ENCODE data around the gene OPN1LW.

The OPN1LW gene

DNA sequence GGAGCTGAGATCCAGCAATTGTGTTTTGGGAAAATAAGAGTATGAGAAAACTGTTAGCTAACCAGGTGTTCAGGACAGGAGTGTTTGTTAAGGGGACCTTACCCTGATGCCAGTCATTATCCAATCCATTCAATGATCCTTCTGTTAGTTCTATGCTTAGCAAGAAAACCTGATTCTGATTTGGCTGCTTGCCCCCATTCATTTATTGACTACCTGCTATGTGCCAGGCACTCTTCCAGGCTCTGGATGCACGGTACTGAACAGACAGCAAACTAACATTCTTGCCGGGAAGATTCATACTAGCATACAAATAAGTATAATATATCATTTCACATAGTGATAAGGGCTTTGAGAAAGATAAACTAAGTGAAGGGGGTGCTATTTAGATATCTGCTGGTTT, 45.5 kb upstream of the OPN1LW start:
- TF ChIP-seq SIN3A (IDR thresholded peaks at IDR 0.05; ENCODE audit: borderline replicate concordance, insufficient read depth, low read length) (no peak), POLR2AphosphoS5 (IDR thresholded peaks at IDR 0.05; ENCODE audit: low read depth, low read length) (no peak), FOXP2 (optimal IDR thresholded peaks at IDR 0.05; ENCODE audit: borderline replicate concordance, extremely low read depth, extremely low read length, insufficient read depth) (no peak), TAF1 (IDR thresholded peaks at IDR 0.05; ENCODE audit: borderline replicate concordance, insufficient read depth, low read length) (no peak)
- TF ChIP-seq, protein P1, sequence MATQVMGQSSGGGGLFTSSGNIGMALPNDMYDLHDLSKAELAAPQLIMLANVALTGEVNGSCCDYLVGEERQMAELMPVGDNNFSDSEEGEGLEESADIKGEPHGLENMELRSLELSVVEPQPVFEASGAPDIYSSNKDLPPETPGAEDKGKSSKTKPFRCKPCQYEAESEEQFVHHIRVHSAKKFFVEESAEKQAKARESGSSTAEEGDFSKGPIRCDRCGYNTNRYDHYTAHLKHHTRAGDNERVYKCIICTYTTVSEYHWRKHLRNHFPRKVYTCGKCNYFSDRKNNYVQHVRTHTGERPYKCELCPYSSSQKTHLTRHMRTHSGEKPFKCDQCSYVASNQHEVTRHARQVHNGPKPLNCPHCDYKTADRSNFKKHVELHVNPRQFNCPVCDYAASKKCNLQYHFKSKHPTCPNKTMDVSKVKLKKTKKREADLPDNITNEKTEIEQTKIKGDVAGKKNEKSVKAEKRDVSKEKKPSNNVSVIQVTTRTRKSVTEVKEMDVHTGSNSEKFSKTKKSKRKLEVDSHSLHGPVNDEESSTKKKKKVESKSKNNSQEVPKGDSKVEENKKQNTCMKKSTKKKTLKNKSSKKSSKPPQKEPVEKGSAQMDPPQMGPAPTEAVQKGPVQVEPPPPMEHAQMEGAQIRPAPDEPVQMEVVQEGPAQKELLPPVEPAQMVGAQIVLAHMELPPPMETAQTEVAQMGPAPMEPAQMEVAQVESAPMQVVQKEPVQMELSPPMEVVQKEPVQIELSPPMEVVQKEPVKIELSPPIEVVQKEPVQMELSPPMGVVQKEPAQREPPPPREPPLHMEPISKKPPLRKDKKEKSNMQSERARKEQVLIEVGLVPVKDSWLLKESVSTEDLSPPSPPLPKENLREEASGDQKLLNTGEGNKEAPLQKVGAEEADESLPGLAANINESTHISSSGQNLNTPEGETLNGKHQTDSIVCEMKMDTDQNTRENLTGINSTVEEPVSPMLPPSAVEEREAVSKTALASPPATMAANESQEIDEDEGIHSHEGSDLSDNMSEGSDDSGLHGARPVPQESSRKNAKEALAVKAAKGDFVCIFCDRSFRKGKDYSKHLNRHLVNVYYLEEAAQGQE (IDR thresholded peaks at IDR 0.05; ENCODE audit: insufficient read depth in 1 of 2, low read depth in 2 of 2, low read length in 2 of 2) = no peak

DNA sequence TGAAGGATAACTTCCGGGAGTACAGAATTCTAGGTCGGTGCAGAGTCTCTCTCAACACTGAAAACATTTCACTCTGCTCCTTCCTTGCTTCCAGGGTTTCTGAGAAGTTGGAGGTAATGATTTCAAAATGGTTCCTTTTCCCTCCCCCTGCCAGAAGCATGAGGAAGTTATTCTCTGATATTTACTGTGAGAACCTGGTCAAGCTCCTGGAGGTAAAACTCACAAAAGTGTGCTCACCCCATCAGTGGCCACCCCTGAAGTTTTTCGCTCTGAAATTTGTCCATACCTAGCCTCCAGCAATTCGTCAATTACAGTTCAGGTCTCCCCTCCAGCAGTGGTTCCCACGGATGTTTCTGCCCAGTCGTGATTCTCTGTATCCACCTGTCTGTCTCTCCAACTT, 30.3 kb upstream of the OPN1LW start:
- no peak for TF ChIP-seq SIN3A (IDR thresholded peaks at IDR 0.05; ENCODE audit: borderline replicate concordance, insufficient read depth, low read length)
- TF ChIP-seq, protein P1 (IDR thresholded peaks at IDR 0.05; ENCODE audit: insufficient read depth in 1 of 2, low read depth in 2 of 2, low read length in 2 of 2) = no peak
- no peak for TF ChIP-seq TAF1 (IDR thresholded peaks at IDR 0.05; ENCODE audit: borderline replicate concordance, insufficient read depth, low read length)
- no peak for TF ChIP-seq FOXP2 (optimal IDR thresholded peaks at IDR 0.05; ENCODE audit: borderline replicate concordance, extremely low read depth, extremely low read length, insufficient read depth)
- TF ChIP-seq POLR2AphosphoS5 (IDR thresholded peaks at IDR 0.05; ENCODE audit: low read depth, low read length) = no peak

DNA sequence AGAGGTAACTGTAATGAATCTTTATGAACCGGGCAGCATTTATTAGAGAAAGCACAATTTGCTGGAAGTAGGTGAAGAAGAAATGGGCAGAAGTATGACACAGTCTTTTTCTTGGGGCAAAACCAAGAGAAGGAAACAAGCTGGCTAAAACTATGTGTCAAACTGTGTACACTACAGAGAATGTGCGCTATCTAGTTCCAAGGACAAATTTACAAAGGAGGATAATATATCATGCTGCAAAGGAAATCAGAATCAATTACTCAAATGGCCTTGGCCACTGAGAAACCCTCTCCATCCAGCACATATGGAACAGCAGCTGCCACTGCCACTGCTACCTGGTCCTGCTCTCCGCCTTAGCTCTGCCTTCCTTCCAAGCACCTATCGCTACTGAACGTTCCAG, 29.4 kb upstream of the OPN1LW start:
- no peak for TF ChIP-seq FOXP2 (optimal IDR thresholded peaks at IDR 0.05; ENCODE audit: borderline replicate concordance, extremely low read depth, extremely low read length, insufficient read depth)
- TF ChIP-seq, protein P1 (IDR thresholded peaks at IDR 0.05; ENCODE audit: insufficient read depth in 1 of 2, low read depth in 2 of 2, low read length in 2 of 2) = no peak
- no peak for TF ChIP-seq SIN3A (IDR thresholded peaks at IDR 0.05; ENCODE audit: borderline replicate concordance, insufficient read depth, low read length)
- TF ChIP-seq TAF1 (IDR thresholded peaks at IDR 0.05; ENCODE audit: borderline replicate concordance, insufficient read depth, low read length) = no peak
- no peak for TF ChIP-seq POLR2AphosphoS5 (IDR thresholded peaks at IDR 0.05; ENCODE audit: low read depth, low read length)

DNA sequence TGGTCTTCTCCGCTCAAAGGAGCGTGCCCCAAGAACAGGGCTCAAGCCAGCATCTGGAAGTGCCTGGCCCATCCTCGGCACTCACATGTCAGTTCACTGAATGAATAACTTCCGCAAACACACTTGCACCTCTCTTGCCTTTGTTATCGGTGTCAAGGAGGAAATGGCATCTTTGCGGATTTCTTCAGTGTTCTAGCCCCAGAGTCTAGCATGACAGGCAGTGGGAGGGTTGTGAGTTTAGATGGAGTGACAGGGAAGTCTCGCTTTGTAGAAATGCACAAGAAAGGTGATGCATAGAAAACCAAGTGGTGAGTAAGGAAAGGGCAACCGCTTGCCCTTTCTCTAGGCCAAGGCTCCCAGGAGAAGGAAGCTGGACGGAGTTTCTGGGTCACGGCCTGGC, 29.0 kb upstream of the OPN1LW start:
- TF ChIP-seq, protein P1 (IDR thresholded peaks at IDR 0.05; ENCODE audit: insufficient read depth in 1 of 2, low read depth in 2 of 2, low read length in 2 of 2) = no peak
- TF ChIP-seq FOXP2 (optimal IDR thresholded peaks at IDR 0.05; ENCODE audit: borderline replicate concordance, extremely low read depth, extremely low read length, insufficient read depth) (no peak), SIN3A (IDR thresholded peaks at IDR 0.05; ENCODE audit: borderline replicate concordance, insufficient read depth, low read length) (no peak), TAF1 (IDR thresholded peaks at IDR 0.05; ENCODE audit: borderline replicate concordance, insufficient read depth, low read length) (no peak)

DNA sequence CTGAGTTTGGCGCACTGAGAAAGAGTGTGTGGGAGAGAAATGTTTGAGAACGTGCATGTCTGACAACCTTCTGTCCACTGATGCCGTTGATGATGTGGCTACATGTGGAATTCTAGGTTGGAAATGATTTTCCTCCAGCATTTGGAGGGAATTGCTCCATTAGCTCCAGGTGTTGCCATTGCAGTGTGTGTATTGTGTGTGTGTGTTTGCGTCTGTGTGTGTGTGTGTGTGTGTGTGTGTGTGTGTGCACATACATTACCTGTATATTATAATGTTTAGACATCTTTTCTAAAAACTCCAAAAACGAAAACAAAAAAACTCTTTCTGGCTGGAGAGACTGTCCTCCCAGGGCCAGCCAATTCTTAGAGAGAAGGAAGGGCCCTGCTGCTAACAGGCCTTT, 28.3 kb upstream of the OPN1LW start:
- TF ChIP-seq FOXP2 (optimal IDR thresholded peaks at IDR 0.05; ENCODE audit: borderline replicate concordance, extremely low read depth, extremely low read length, insufficient read depth) (no peak), SIN3A (IDR thresholded peaks at IDR 0.05; ENCODE audit: borderline replicate concordance, insufficient read depth, low read length) (no peak), POLR2AphosphoS5 (IDR thresholded peaks at IDR 0.05; ENCODE audit: low read depth, low read length) (no peak), TAF1 (IDR thresholded peaks at IDR 0.05; ENCODE audit: borderline replicate concordance, insufficient read depth, low read length) (no peak)
- TF ChIP-seq, protein P1 (IDR thresholded peaks at IDR 0.05; ENCODE audit: insufficient read depth in 1 of 2, low read depth in 2 of 2, low read length in 2 of 2) = no peak

Data from PFSK-1 (cell line).